ENCODE data around the gene RGS10.
"Not testable (repeated sequence)": the region's sequence is repeated elsewhere in the genome, so short reads cannot be mapped to it uniquely, and the experiment has no call there.

The RGS10 gene

GRCh38 chr10:119466655-119467054 is 75.9 kb downstream of the RGS10 start:
- DNase-seq = peak; percentile 44

- DNase-seq = no peak
These were observed 76.4 kb downstream of the RGS10 start for GRCh38 chr10:119466076-119466475.

GRCh38 chr10:119465085-119465484 is 77.4 kb downstream of the RGS10 start:
- DNase-seq = no peak

- DNase-seq = not testable (repeated sequence)
These were observed 79.3 kb downstream of the RGS10 start for GRCh38 chr10:119463195-119463594.

- no peak for DNase-seq
These were observed 79.7 kb downstream of the RGS10 start for GRCh38 chr10:119462773-119463172.

- no peak for DNase-seq
These were observed 80.6 kb downstream of the RGS10 start for GRCh38 chr10:119461923-119462322.

GRCh38 chr10:119461380-119461779 is 81.1 kb downstream of the RGS10 start:
- no peak for DNase-seq

GRCh38 chr10:119460369-119461195 is 81.9 kb downstream of the RGS10 start:
- DNase-seq = no peak

- no peak for DNase-seq
These were observed 82.7 kb downstream of the RGS10 start for GRCh38 chr10:119459681-119460340.

- DNase-seq = no peak
These were observed 84.4 kb downstream of the RGS10 start for GRCh38 chr10:119457966-119458766.

GRCh38 chr10:119456435-119456810 is 86.1 kb downstream of the RGS10 start:
- DNase-seq = no peak

- no peak for DNase-seq
These were observed 86.7 kb downstream of the RGS10 start for GRCh38 chr10:119455609-119456434.

- no peak for DNase-seq
These were observed 87.5 kb downstream of the RGS10 start for GRCh38 chr10:119454990-119455389.

GRCh38 chr10:119454316-119454715 is 88.2 kb downstream of the RGS10 start:
- DNase-seq = no peak

GRCh38 chr10:119453313-119453712 is 89.2 kb downstream of the RGS10 start:
- no peak for DNase-seq

- DNase-seq = no peak
These were observed 90.1 kb downstream of the RGS10 start for GRCh38 chr10:119452396-119452795.

GRCh38 chr10:119451300-119451896 is 91.1 kb downstream of the RGS10 start:
- DNase-seq = no peak

- no peak for DNase-seq
These were observed 91.8 kb downstream of the RGS10 start for GRCh38 chr10:119450606-119451299.
